HG02943 (cell line): Measurements from ENCODE around the gene CARD6.
"Not testable (repeated sequence)": the region's sequence is repeated elsewhere in the genome, so short reads cannot be mapped to it uniquely, and the experiment has no call there.

Source experiments
- ATAC-seq: cut with Tn5 transposase; IDR thresholded peaks from one replicate; pipeline ENCODE4 v1.9.1; 2021; ENCODE audit warnings: mild to moderate bottlenecking, low read depth, moderate library complexity; ENCODE audit not compliant: unreplicated experiment

CARD6 gene, protein sequence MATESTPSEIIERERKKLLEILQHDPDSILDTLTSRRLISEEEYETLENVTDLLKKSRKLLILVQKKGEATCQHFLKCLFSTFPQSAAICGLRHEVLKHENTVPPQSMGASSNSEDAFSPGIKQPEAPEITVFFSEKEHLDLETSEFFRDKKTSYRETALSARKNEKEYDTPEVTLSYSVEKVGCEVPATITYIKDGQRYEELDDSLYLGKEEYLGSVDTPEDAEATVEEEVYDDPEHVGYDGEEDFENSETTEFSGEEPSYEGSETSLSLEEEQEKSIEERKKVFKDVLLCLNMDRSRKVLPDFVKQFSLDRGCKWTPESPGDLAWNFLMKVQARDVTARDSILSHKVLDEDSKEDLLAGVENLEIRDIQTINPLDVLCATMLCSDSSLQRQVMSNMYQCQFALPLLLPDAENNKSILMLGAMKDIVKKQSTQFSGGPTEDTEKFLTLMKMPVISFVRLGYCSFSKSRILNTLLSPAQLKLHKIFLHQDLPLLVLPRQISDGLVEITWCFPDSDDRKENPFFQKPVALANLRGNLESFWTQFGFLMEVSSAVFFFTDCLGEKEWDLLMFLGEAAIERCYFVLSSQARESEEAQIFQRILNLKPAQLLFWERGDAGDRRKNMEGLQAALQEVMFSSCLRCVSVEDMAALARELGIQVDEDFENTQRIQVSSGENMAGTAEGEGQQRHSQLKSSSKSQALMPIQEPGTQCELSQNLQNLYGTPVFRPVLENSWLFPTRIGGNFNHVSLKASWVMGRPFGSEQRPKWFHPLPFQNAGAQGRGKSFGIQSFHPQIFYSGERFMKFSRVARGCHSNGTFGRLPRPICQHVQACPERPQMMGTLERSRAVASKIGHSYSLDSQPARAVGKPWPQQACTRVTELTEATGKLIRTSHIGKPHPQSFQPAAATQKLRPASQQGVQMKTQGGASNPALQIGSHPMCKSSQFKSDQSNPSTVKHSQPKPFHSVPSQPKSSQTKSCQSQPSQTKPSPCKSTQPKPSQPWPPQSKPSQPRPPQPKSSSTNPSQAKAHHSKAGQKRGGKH

DNA sequence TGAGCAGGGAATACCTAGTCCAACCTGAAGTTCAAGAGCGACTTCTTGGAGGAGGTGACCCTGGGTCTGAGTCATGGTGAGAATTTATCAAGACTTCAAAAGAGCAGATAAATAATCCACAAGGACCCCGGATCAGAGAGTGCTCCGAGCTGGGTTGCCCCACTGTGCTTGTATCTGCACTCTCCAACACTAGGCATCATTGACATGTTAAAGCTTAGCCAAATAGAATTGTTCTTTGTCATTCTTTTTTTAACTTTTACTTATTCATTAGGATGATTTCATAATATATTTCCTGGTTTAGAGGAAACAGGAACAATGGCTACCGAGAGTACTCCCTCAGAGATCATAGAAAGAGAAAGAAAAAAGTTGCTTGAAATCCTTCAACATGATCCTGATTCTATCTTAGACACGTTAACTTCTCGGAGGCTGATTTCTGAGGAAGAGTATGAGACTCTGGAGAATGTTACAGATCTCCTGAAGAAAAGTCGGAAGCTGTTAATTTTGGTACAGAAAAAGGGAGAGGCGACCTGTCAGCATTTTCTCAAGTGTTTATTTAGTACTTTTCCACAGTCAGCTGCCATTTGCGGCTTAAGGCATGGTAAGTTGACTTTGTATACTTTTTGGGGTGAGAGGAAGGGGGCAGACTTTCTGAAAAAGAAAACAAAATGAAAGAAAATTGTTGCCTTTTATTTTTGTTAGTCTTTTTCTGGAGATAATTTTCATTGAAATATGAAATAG, at the start of gene CARD6:
CARD6 (plus strand) TSS at position 300 of the 738 bp plus-strand sequence; CDS start at position 316, 16 bp downstream.
- peak; percentile 50 for ATAC-seq

DNA sequence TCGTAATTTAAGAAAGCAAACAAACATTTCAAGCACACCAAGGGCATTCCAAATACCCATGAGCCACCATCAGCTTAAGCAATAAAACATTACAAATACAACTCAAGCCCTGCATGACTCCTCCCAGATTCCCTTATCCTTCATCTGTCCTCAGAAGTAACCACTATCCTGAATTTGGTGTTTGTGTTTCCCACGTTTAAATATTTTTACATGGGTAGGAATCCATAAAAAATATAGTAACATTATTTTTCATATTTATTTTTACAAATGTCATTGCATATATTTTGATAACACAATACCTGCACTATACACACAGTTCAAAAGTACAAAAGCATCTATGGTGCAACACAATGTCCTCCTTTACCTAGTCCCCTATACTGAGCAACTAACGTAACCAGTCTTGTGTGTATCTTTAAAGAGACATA, 49.4 kb upstream of the CARD6 start:
- no peak for ATAC-seq

DNA sequence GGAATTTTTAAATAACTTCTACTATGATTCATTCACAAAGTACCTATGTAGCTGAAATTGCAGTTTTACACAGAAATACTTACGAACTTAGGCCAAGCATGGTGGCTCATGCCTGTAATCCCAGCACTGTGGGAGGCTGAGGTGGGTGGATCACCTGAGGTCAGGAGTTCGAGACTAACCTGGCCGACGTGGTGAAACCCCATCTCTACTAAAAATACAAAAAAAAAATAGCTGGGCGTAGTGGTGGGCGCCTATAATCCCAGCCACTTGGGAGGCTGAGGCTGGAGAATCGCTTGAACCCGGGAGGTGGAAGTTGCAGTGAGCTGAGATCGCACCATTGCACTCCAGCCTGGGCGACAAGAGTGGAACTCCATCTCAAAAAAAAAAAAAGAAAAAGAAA, 48.5 kb upstream of the CARD6 start:
- not testable (repeated sequence) for ATAC-seq

DNA sequence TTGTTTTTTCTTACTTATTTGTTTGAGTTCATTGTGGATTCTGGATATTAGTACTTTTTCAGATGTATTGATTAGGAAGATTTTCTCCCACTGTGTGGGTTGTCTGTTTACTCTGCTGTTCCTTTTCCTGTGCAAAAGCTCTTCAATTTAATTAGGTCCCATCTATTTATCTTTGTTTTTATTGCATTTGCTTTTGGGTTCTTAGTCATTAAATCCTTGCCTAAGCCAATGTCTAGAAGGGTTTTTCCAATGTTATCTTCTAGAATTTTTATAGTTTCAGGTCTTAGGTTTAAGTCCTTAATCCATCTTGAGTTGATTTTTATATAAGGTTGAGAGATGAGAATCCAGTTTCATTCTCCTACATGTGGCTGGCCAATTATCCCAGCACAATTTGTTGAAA, 46.8 kb upstream of the CARD6 start:
- ATAC-seq: not testable (repeated sequence)

DNA sequence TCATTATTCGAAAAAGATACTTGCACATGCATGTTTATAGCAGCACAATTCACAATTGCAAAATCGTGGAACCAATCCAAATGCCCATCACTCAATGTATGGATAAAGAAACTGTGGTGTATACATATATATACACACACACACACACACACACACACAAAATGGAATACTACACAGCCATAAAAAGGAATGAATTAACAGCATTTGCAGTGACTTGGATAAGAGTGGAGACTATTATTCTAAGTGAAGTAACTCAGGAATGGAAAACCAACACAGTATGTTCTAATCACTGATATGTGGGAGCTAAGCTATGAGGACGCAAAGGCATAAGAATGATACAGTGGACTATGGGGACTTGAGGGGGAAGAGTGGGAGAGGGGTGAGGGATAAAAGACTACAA, 46.3 kb upstream of the CARD6 start:
- ATAC-seq: not testable (repeated sequence)

DNA sequence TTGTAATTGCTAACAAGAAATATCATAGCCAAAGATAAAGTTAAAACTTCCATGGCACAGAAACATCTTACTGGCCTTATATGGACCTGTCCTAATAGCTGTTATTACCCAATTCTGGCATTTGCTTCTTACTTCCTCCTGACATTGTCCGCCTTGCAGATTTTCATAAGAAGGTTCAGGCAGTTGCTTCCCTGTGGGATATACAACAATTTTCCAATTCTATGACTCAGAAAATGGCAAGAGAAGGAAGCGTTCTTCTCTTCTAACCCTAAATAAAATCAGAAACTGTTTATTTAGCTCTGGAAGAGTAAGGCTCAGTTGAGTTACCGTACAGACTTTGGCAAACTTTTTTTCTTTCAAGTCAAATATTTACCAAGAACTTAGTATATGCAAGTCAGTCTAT, 44.7 kb upstream of the CARD6 start:
- no peak for ATAC-seq

DNA sequence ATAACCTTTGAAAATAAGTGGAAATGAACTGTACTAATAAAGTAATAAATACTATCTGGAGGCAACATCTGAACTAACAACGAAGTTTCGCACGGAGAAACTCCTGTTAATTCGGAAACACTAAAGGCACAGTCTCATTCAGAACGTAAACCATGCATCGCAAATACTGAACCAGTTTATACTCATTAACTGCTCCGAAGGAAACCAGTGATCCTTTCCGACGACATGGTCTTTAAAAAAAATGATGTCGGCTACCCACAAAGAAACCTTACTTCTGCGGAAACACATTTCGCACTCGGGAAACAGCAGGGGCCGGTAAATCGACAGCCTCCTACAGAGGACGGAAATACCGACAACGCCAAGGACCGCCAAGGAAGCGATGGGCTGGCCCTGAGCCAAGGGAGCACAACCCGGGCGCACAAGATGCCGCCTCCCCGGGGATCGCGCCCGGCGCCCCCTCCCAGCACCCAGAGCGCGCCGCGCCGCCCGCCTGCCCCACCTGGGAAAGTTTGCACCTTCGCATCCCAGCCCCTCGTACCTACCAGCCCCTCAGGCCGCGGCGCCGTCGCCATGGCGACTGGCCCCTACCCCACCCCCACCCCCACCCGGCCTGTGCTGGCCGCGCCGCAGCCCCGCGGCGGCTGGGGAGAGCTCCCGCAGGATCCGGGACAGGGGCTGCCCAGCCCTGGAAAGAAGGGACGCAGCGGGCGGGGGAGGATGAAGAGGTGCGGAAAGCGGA, 43.7 kb upstream of the CARD6 start:
- ATAC-seq: peak; percentile 49

DNA sequence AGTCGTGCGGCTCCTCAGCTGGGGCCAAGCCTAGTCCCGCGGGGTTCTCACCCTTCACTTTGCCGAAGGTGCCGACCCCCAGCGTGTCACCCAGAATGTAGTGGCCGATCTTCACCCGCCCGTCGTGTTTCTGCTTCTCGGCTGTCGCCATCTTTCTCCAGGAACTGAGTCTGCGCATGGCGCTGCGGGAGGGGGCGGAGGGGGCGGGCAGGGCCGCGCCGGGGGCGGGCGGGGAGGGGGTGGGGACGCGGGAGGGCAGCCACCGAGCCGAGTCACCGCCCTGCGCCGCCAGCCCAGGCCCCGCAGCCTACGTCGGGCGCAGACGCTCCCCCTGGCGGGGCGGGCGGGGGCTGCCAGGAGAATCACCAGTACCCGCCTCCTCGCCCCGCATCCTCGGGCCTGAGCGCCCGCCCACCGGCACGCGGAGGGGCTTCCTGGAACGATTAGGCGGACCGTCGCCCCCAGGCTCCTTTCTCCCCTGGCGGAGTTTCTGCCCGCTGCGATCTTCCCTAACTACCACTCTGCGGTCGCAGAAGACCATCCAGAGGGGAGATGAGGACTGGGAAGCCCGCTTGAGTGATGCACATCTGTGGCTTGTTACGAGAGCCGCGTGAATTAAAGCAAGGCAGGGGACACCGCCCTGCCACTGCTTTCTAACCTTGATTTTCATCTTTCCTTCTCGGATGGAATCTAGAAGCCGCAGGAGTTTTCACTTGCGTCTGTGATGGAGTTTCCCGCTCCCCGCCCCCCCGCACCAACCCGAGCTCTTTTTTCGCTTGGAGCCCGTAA, 43.0 kb upstream of the CARD6 start, which contains the start of gene PRKAA1:
PRKAA1 (minus strand) TSS at position 363 of the 789 bp plus-strand sequence; CDS start at position 178, 185 bp downstream.
- ATAC-seq: peak; percentile 89

DNA sequence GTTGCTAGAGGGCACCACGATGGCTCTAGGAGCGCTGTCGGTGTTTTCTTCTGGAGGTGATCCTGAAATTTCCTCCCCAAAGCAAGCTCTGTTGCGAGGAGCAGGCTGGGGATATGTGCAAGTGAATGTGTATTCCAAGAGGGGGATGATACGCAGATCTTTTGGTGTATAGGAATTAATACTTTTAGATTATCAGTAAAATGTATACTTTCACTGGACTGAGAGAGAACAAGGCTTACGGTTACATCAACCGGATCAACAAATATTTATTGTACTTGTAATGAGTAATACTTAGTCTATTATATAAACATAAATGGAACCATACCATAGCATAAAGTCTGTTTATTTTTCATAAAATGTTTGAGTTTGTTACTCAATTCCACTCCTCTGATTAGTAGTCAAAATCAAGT, 42.4 kb upstream of the CARD6 start:
- no peak for ATAC-seq

DNA sequence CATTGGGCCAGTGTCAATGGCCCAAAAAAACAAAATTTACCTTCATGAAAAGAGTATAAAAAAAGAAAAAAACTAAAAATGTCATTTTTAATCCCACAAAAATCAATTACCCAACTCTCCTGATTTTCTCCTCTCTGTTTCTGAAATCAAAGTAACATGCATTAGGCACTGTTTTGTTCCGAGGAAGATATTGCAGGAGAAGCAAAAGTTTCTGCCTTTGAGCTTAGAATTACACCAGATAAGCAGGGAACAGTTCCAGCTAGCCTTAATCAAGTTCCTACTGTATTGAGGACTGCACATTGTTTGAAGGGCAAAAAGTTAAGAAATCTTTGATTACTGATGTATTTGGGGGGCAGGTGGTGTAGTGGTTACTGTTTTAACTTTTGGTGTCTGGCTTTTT, 41.9 kb upstream of the CARD6 start:
- no peak for ATAC-seq

DNA sequence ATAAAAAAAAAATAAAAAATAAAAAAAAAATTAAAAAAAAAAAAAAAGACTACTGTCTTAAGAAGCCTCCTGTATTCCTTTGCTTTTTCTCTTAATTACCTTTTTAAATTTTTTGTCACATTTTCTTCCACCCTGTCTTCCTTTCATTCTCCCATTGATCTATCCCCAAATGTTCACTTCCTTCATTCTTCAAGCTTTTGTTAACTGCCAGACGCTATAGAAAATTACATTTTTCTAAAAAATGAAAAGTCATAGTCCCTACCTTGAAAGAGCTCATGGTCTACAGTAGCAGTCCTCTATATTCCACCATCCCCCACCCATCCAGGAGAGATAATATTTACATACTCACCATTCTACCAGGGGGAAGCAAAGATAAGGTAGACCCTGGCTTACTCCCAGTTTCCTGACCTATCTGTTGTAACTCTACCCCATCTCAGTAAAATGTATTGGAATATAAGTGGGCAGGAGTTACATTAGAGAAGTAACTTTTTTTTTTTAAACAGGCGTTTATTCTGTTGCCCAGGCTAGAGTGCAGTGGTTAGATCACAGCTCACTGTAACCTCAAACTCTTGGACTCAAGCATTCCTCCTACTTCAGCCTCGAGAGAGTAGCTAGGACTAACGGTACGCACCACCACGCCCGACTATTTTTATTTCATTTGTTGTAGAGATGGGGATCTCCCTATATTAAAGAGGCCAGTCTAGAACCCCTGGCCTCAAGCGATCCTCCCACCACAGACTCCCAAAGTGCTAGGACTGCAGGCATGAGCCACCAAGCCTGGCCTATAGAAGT, 39.2 kb upstream of the CARD6 start:
- no peak for ATAC-seq

DNA sequence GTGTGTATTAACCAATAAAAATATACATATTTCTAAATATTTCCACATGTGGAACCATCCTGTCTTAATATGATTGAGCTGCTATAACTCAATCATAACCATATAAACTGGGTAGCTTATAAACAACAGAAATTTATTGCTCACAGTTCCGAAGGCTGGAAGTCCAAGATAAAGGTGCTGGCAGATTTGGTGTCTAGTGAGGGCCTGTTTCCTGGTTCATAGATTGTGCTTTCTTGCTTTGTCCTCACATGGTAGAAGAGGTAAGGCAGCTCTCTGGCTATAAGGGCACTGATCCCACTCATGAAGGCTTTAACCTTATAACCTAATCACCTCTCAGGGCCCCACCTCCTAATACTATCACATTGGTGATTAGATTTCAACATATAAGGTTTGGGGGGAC, 29.0 kb upstream of the CARD6 start:
- ATAC-seq: no peak

DNA sequence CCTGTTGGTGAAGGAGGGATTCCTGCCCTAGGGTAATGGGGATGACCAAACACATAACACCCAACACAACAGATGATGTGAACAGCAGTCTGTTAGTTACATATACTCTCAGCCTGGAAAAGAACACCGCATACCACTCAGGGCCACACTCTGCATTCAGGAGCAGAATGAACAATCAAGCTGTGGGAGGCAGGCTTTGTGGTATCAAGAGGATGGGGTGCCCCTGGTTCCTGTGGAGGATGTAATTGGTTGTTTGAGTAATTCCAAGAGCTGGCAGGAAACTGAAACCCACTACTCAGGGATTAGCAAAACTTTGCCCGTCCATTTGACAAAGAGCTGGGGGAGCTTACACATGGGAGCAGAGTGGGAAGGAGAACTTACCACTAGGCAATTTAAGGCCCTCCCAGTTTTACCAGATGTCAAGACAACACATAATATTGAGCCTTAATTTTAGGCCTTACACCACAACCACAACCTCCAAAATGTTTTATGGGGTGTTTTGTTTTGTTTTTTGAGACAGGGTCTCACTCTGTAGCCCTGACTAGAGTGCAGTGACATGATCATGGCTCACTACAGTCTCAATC, 27.4 kb upstream of the CARD6 start:
- no peak for ATAC-seq

DNA sequence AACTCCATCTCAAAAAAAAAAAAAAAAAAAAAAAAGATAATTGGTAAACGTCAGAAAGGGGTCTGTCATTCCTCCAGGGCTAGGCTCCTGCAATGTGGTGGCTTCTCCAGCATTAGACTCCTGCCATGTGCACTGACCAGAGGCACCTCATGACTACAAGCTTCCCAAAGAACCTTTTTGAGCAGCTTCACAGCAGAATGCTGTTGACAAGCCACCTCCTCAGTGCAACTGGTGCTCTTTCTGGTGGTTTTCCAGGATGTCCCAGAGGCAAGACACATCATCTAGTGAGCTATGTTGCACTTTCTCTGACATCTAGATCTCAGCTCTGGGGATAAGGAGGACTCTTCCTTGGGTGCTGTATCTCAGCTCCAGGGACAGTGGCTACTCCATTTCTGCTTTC, 17.7 kb upstream of the CARD6 start:
- no peak for ATAC-seq

DNA sequence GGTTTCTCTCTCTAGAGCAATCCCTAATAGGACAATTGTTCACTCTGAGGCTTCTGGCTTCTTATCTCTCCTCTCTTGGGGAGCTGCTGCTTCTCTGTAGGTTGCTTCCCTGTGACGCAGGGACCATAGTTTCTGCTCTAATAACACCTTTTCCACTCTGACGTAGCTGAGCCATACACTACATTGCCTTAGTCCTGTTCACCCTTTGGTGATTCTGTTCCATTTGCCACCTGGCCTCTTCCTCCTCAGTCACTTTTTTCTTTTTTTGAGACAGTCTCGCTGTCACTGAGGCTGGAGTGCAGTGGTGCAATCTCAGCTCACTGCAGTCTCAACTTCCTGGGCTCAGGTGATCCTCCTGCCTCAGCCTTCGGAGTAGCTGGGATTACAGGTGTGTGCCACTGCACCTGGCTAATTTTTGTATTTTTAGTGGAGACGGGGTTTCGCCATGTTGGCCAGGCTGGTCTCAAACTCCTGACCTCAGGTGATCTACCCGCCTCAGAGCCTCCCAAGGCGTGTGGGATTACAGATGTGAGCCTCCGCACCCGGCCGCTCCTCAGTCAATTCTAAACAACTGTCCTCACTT, 15.6 kb upstream of the CARD6 start:
- ATAC-seq: not testable (repeated sequence)

DNA sequence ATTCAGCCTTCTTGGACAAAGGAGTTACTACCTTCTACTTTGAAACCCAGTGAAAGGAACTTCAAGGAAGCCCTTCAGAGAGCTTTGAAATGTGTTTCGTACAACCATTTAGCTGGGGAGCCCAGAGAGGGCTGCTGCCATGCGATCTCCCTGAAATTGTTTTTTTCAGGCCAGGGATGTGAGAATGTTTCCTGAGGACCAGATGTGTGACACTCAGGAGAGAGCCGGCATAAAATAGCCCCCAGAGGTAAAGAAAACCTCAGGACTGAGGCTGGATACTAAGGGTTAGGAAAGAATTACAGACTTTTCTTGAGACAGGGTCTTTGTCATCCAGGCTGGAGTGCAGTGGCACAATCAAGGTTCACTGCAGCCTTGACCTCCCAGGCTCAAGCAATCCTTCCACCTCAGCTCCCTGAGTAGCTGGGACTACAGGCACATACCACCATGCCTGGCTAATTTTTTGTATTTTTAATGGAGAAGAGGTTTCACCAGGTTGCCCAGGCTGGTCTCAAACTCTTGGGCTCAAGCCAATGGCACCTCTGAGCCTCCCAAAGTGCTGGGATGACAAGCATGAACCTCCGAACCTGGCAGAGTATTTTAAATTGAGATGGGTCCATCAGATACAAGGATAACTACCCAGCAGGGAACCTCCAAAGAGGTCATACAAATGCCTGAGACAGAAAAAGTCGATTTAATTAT, 14.5 kb upstream of the CARD6 start:
- no peak for ATAC-seq
